K562 (cell line): ENCODE data around the gene VPS35. TPM values are rescaled to one million over a fixed set of nuclear protein-coding genes. Genes with fewer than 3 reads are reported as not detected.

Source experiments
- ARNT ChIP-seq, 2 experiments: fragments of 450-650 bp; IDR thresholded peaks; 2 replicates each; pipeline ENCODE4 v1.6.1; 2016; ENCODE audit warnings: mild to moderate bottlenecking in 1 of 2
- CREM ChIP-seq: IDR thresholded peaks from 2 replicates; pipeline ENCODE4 v1.6.1; 2014; ENCODE audit warnings: antibody characterized with exemption, low read depth
- DNMT1 ChIP-seq: fragments of 450-650 bp; IDR thresholded peaks from 2 replicates; pipeline ENCODE4 v1.6.1; 2016; ENCODE audit warnings: antibody characterized with exemption, mild to moderate bottlenecking
- EP400 ChIP-seq: fragments of 450-650 bp; IDR thresholded peaks from 2 replicates; pipeline ENCODE4 v1.6.1; 2017; ENCODE audit warnings: antibody characterized with exemption, mild to moderate bottlenecking, moderate library complexity
- GABPB2 ChIP-seq: fragments of 250-450 bp; sonication (Bioruptor Pico); conservative IDR thresholded peaks from 2 replicates; pipeline ENCODE4 v1.5.1; 2021; ENCODE audit warnings: mild to moderate bottlenecking
- IRF1 ChIP-seq: sonication (generic); formaldehyde crosslinking; IDR thresholded peaks from 2 replicates; pipeline ENCODE4 v1.8.0; 2022; ENCODE audit warnings: missing genetic modification reagents, mild to moderate bottlenecking, borderline replicate concordance
- KDM4B ChIP-seq, 2 experiments: fragments of 450-650 bp in 1 of 2; sonication (generic) in 1 of 2; IDR thresholded peaks; 2 replicates each; pipeline ENCODE4 v1.6.1; 2016 to 2017; ENCODE audit warnings: borderline replicate concordance in 2 of 2, antibody characterized with exemption in 1 of 2, low read depth in 1 of 2, mild to moderate bottlenecking in 1 of 2
- MAX ChIP-seq: sonication (generic); formaldehyde crosslinking; IDR thresholded peaks from 2 replicates; pipeline ENCODE4 v1.9.0; 2022; ENCODE audit warnings: mild to moderate bottlenecking, missing genetic modification reagents
- MCM5 ChIP-seq: fragments of 450-650 bp; IDR thresholded peaks from 2 replicates; pipeline ENCODE4 v1.6.1; 2016; ENCODE audit warnings: low read depth
- MTA3 ChIP-seq: fragments of 450-650 bp; formaldehyde crosslinking; IDR thresholded peaks from 2 replicates; pipeline ENCODE4 v1.6.1; 2017; ENCODE audit warnings: mild to moderate bottlenecking, borderline replicate concordance
- MYC ChIP-seq, 2 experiments: fragments of 250-450 bp in 1 of 2; sonication (Bioruptor Pico) in 1 of 2; IDR thresholded peaks; 2 replicates each; pipeline versions ENCODE4 v1.5.1 to v1.6.1; 2012 to 2021; ENCODE audit warnings: low read depth in 2 of 2, borderline replicate concordance in 1 of 2, improper control_type of control experiment in 1 of 2, low read length in 1 of 2, mild to moderate bottlenecking in 1 of 2, moderate library complexity in 1 of 2
- NRF1 ChIP-seq, 2 experiments: fragments of 450-650 bp; IDR thresholded peaks in 1 of 2; conservative IDR thresholded peaks in 1 of 2; 2 replicates each; pipeline ENCODE4 v1.6.1; 2014; ENCODE audit warnings: mild to moderate bottlenecking in 2 of 2
- POLR2AphosphoS2 ChIP-seq: IDR thresholded peaks from 2 replicates; pipeline ENCODE4 v1.6.1; 2012; ENCODE audit warnings: low read length, improper control_type of control experiment
- REST ChIP-seq, 2 experiments: fragments of 450-650 bp; formaldehyde crosslinking in 1 of 2; IDR thresholded peaks; 2 replicates each; pipeline versions ENCODE4 v1.4.0 to v1.6.1; 2014 to 2020; ENCODE audit warnings: mild to moderate bottlenecking in 2 of 2, borderline replicate concordance in 1 of 2, low read depth in 1 of 2
- SRSF9 ChIP-seq: fragments of 200-400 bp; formaldehyde crosslinking; IDR thresholded peaks from 2 replicates; pipeline ENCODE4 v1.6.1; 2017; ENCODE audit warnings: low read depth, low read length, borderline replicate concordance
- ZNF707 ChIP-seq: fragments of 250-450 bp; sonication (Bioruptor Pico); conservative IDR thresholded peaks from 2 replicates; pipeline ENCODE4 v1.8.0; 2022; ENCODE audit warnings: inconsistent platforms, mild to moderate bottlenecking, moderate library complexity
- polyA plus RNA-seq, 8 experiments: library from polyadenylated mRNA; depleted of rRNA in 4 of 8; stranded (reverse) in 5 of 8; unstranded in 3 of 8; fragments of >200 nt; fragmentation: Nextera tagmentation in 2 of 8; fragmentation: Illumina TruSeq in 1 of 8; extraction: Ambion mirVana in 2 of 8; extraction: Trizol in 1 of 8; gene quantifications; 2 replicates each; pipeline versions ENCODE4 v1.2.1 to v1.2.3, GENCODE V29; 2011 to 2014; ENCODE audit warnings: inconsistent platforms in 1 of 8, missing spikeins in 1 of 8
- total RNA-seq, 7 experiments: library from RNA; depleted of rRNA in 6 of 7; stranded (reverse); fragments of >200 nt in 6 of 7; fragmentation: Illumina TruSeq in 2 of 7; extraction: Trizol in 2 of 7; gene quantifications; 2 replicates each; pipeline versions ENCODE4 v1.2.1 to v1.2.3, GENCODE V29; 2011 to 2021; ENCODE audit warnings: low replicate concordance in 1 of 7

Gene VPS35
- total and polyA plus RNA-seq, 9 of the 15 experiments (the other 6 are each of a cell fraction or from before 2014, with no cell fraction given): 32.7 to 131 (median 66.2) TPM

- peak; percentile 35; the same call in 1 of the 2 replicates for TF ChIP-seq MTA3
- no peak for TF ChIP-seq SRSF9
- peak; percentile 36; the same call in 1 of the 2 replicates for TF ChIP-seq MAX
- no peak for TF ChIP-seq ARNT (IDR thresholded peaks at IDR 0.05)
- no peak for TF ChIP-seq GABPB2 (CRISPR knock-in tag)
- TF ChIP-seq ZNF707 (CRISPR knock-in tag): no peak
- TF ChIP-seq NRF1 (conservative IDR thresholded peaks at IDR 0.05 in 1 of 2, IDR thresholded peaks at IDR 0.05 in 1 of 2): 0 out of 4 replicates have a peak, but pooled peaks have one; percentile 24 to 32
- 0 out of 2 replicates have a peak, but pooled peaks have one; percentile 9 for TF ChIP-seq EP400
- no peak for TF ChIP-seq POLR2AphosphoS2
- TF ChIP-seq IRF1 (CRISPR knock-in tag): no peak
- no peak for TF ChIP-seq KDM4B (IDR thresholded peaks at IDR 0.05; ENCODE audit: borderline replicate concordance in 2 of 2, low read depth in 1 of 2)
- TF ChIP-seq DNMT1: no peak
- peak; percentile 26 for TF ChIP-seq REST (IDR thresholded peaks at IDR 0.05; ENCODE audit: borderline replicate concordance)
- no peak for TF ChIP-seq REST (CRISPR knock-in tag; IDR thresholded peaks at IDR 0.05; ENCODE audit: low read depth)
- peak; percentile 71 for TF ChIP-seq CREM
- peak; percentile 23; the same call in 1 of the 2 replicates for TF ChIP-seq MYC (IDR thresholded peaks at IDR 0.05; ENCODE audit: low read depth, low read length)
- 0 out of 2 replicates have a peak, but pooled peaks have one; percentile 16 for TF ChIP-seq MYC (CRISPR knock-in tag; IDR thresholded peaks at IDR 0.05; ENCODE audit: borderline replicate concordance, low read depth)
- no peak for TF ChIP-seq MCM5
Observed at GRCh38 chr16:46649588-46650253, 39.3 kb downstream of the VPS35 start (continued).
